HG03175 (cell line): ENCODE data around the gene POP4.

ENCODE experiments used
- ATAC-seq: cut with Tn5 transposase; IDR thresholded peaks from one replicate; pipeline ENCODE4 v1.9.1; 2021; ENCODE audit warnings: mild to moderate bottlenecking, moderate library complexity; ENCODE audit not compliant: unreplicated experiment

Gene POP4

GRCh38 chr19:29660835-29661234, 54.8 kb downstream of the POP4 start:
- ATAC-seq, result no peak

- no peak for ATAC-seq
Measured at GRCh38 chr19:29662278-29662603, 56.2 kb downstream of the POP4 start.

- no peak for ATAC-seq
Measured at GRCh38 chr19:29662604-29663404, 56.7 kb downstream of the POP4 start.

GRCh38 chr19:29663861-29664752, 58.0 kb downstream of the POP4 start:
- no peak for ATAC-seq

- ATAC-seq, result peak; percentile 39
Measured at GRCh38 chr19:29664753-29665214, 58.7 kb downstream of the POP4 start.

GRCh38 chr19:29665215-29665825, 59.2 kb downstream of the POP4 start, which contains the start of gene PLEKHF1:
PLEKHF1 (plus strand) TSS chr19:29665461; CDS start chr19:29673840, 8,379 bp downstream.
- ATAC-seq, result peak; percentile 88

- peak; percentile 8 for ATAC-seq
Measured at GRCh38 chr19:29665826-29666577, 59.9 kb downstream of the POP4 start.
